ENCODE data around the gene POPDC2. TPM values are rescaled to one million over a fixed set of nuclear protein-coding genes. Genes with fewer than 3 reads are reported as not detected.
"Not testable (repeated sequence)": the region's sequence is repeated elsewhere in the genome, so short reads cannot be mapped to it uniquely, and the experiment has no call there.

Gene POPDC2
- total and polyA plus RNA-seq, 2 of the 4 experiments (the other 2 are of a cell fraction): under 0.01 to 0.29 TPM

DNA sequence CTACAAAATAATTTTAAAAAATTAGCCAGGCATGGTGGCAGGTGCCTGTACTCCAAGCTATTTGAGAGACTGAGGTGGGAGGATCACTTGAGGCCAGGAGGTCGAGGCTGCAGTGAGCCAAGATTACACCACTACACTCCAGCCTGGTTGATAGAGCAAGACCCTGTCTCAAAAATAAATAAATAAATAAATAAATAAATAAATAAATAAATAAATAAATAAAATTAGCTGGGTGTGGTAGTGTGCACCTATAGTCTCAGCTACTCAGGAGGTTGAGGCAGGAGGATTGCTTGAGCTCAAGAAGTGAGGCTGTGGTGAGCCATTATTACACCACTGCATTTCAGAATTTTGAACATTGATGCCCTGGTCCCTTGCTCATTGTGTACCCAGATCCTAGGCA is 65.5 kb downstream of the POPDC2 start:
- H4K20me1 ChIP-seq (ENCODE audit: insufficient read depth, low read length); H3K4me1 ChIP-seq (ENCODE audit: control insufficient read depth, insufficient read depth, low read length); H3K9ac ChIP-seq (ENCODE audit: low read depth, low read length); intact Hi-C loops (cut with micrococcal nuclease); H2AK5ac ChIP-seq (ENCODE audit: low read depth, low read length); BruUV-seq (replicated peaks); H2BK120ac ChIP-seq (ENCODE audit: low read depth, low read length); H3K9me1 ChIP-seq (ENCODE audit: insufficient read depth, low read length); H3K27ac ChIP-seq (ENCODE audit: insufficient read depth, low read length); dilution Hi-C loops (cut with HindIII; ENCODE audit: low sequenced_read_pairs, unreplicated experiment); H4K91ac ChIP-seq (ENCODE audit: insufficient read depth, low read depth, low read length); H2BK15ac ChIP-seq (ENCODE audit: low read depth, low read length); H3K4me3 ChIP-seq (ENCODE audit: insufficient read depth, low read depth, low read length); H3K4ac ChIP-seq (ENCODE audit: low read depth, low read length); H3K79me1 ChIP-seq (ENCODE audit: low read depth in 1 of 2, low read length in 2 of 2); H3K36me3 ChIP-seq (ENCODE audit: control insufficient read depth, insufficient read depth, low read length); H4K5ac ChIP-seq (ENCODE audit: low read depth, low read length); DNase-seq; H3K18ac ChIP-seq (ENCODE audit: low read depth, low read length); H3K14ac ChIP-seq (replicated peaks; ENCODE audit: low read depth, low read length); H4K8ac ChIP-seq (ENCODE audit: low read depth in 2 of 2, low read length in 2 of 2); H2AK9ac ChIP-seq (replicated peaks; ENCODE audit: low read depth, low read length, poor library complexity); H2BK5ac ChIP-seq (ENCODE audit: low read depth, low read length, poor library complexity, severe bottlenecking); H2BK20ac ChIP-seq (ENCODE audit: low read depth, low read length); H3K9me3 ChIP-seq (ENCODE audit: control insufficient read depth, insufficient read depth, low read length); ATAC-seq (ENCODE audit: low read depth); CTCF ChIA-PET; H3K4me2 ChIP-seq (ENCODE audit: low read depth, low read length); POLR2A ChIA-PET (ENCODE audit: unreplicated experiment); H2AFZ ChIP-seq (replicated peaks; ENCODE audit: low read length, poor library complexity); H3K23ac ChIP-seq (ENCODE audit: low read depth, low read length); H3K56ac ChIP-seq (ENCODE audit: extremely low read depth, insufficient read depth, low read length): not testable (repeated sequence)
- H3K27me3 ChIP-seq (ENCODE audit: control insufficient read depth, insufficient read depth, low read length): peaks cover 27% of the 10 kb centered on the region
- whole genome bisulfite sequencing, 2 experiments (ENCODE audit: extremely low coverage in 2 of 2, insufficient read length in 1 of 2): no CpG with 5 or more reads among the region's 1 CpG
- in situ Hi-C loops (cut with MboI; ENCODE audit: low sequenced_read_pairs): loop anchor here (25.0 kb wide), 1 partner anchor 708 kb away; no protein-coding TSS in a partner anchor
